ENCODE measurements around the gene GNPTAB. TPM values are rescaled to one million over a fixed set of nuclear protein-coding genes. Genes with fewer than 3 reads are reported as not detected.

The GNPTAB gene
- total RNA-seq, 2 donors from 2014 or later: 15.5 to 27.2 TPM

GRCh38 chr12:101779200-101779599 lies 51.6 kb downstream of the GNPTAB start:
- ATAC-seq (no peak), DNase-seq (no peak)
- no peaks in the 10 kb centered on the region for H3K4me1 ChIP-seq
- intact Hi-C loops (cut with DNase I): loop anchor here (5.0 kb wide), 1 partner anchor 58 kb away; no protein-coding TSS in a partner anchor
- no peak overlapping the region for H3K4me3 ChIP-seq
- TF ChIP-seq POLR2A (IDR thresholded peaks at IDR 0.05): no peak
- TF ChIP-seq, protein P1, sequence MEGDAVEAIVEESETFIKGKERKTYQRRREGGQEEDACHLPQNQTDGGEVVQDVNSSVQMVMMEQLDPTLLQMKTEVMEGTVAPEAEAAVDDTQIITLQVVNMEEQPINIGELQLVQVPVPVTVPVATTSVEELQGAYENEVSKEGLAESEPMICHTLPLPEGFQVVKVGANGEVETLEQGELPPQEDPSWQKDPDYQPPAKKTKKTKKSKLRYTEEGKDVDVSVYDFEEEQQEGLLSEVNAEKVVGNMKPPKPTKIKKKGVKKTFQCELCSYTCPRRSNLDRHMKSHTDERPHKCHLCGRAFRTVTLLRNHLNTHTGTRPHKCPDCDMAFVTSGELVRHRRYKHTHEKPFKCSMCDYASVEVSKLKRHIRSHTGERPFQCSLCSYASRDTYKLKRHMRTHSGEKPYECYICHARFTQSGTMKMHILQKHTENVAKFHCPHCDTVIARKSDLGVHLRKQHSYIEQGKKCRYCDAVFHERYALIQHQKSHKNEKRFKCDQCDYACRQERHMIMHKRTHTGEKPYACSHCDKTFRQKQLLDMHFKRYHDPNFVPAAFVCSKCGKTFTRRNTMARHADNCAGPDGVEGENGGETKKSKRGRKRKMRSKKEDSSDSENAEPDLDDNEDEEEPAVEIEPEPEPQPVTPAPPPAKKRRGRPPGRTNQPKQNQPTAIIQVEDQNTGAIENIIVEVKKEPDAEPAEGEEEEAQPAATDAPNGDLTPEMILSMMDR (IDR thresholded peaks at IDR 0.05): no peak
- WGBS, 2 donors: 64 to 69% methylated on average over 3 of the region's 3 CpGs
- no peak overlapping the region for H3K27ac ChIP-seq
- H3K27me3 ChIP-seq: no peaks in the 10 kb centered on the region
- no peaks in the 10 kb centered on the region for H3K9me3 ChIP-seq
- H3K36me3 ChIP-seq (replicated peaks in 1 of 2; ENCODE audit: insufficient read depth in 1 of 2, low read depth in 2 of 2): peaks cover 0 to 2% of the 10 kb centered on the region in 2 donors

DNA sequence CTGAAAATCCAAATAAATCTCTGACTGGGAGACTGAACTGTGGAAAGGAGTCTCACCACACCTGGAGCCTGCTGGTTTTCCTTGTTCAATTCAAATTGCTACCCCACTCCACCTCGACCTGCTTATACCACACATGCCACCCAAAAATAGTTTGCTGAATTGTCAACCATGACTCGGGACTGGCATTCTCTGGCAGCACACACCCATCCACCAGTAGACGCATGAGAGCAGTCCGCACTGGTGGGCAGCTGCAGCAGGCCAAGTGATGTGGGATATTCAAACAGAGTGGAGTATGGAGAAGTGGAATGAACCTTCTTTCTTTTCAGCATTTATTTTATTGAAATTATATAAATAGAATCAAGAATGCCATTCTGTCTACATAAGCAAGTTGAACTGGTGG lies 52.8 kb downstream of the GNPTAB start:
- DNase-seq (no peak), ATAC-seq (no peak)
- intact Hi-C loops (cut with DNase I): loop anchor here (5.0 kb wide), 1 partner anchor 59 kb away; no protein-coding TSS in a partner anchor
- WGBS, 2 donors: 63 to 70% methylated on average over 4 of the region's 4 CpGs
- TF ChIP-seq POLR2A (IDR thresholded peaks at IDR 0.05): no peak
- TF ChIP-seq, protein P1 (IDR thresholded peaks at IDR 0.05): no peak
- no peak overlapping the region for H3K4me3 ChIP-seq
- H3K36me3 ChIP-seq (replicated peaks in 1 of 2; ENCODE audit: insufficient read depth in 1 of 2, low read depth in 2 of 2): peaks cover 0 to 2% of the 10 kb centered on the region in 2 donors
- H3K9me3 ChIP-seq: no peaks in the 10 kb centered on the region
- H3K4me1 ChIP-seq: no peaks in the 10 kb centered on the region
- no peak overlapping the region for H3K27ac ChIP-seq
- no peaks in the 10 kb centered on the region for H3K27me3 ChIP-seq

DNA sequence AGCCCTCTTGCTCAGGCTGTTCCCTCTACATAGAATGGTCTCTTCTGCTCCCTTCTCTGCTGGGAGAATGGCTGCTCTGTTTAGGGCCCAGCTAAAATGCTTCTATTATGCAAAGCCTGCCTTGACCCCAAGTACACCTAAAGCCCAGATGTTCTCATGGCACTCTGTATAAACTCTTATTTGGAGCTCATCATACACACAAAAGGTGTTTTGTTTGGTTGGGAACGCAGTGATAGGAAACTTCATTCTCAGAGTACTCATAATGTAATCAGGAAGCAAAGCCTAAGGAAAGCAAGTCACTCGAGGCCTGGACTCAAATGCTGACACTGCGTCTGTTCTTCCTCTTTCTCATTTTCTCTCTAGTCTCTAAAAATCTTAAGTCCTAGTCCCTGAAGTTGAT lies 53.3 kb downstream of the GNPTAB start:
- Histone ChIP-seq H3K4me1 (no peaks in the 10 kb centered on the region), H3K9me3 (no peaks in the 10 kb centered on the region), H3K36me3 (replicated peaks in 1 of 2; ENCODE audit: insufficient read depth in 1 of 2, low read depth in 2 of 2) (peaks cover 0 to 2% of the 10 kb centered on the region in 2 donors), H3K27ac (no peak overlapping the region), H3K4me3 (no peak overlapping the region), H3K27me3 (no peaks in the 10 kb centered on the region)
- WGBS, 2 donors: 54 to 74% methylated on average over 3 of the region's 3 CpGs
- ATAC-seq (no peak), DNase-seq (no peak)
- no peak for TF ChIP-seq POLR2A (IDR thresholded peaks at IDR 0.05)
- intact Hi-C loops (cut with DNase I): loop anchor here (5.0 kb wide), 1 partner anchor 60 kb away; no protein-coding TSS in a partner anchor

- 50 to 66% methylated on average over 2 of the region's 2 CpGs for WGBS, 2 donors
- intact Hi-C loops (cut with DNase I): loop anchor here (5.0 kb wide), 1 partner anchor 61 kb away; no protein-coding TSS in a partner anchor
- no peaks in the 10 kb centered on the region for H3K9me3 ChIP-seq
Observed at GRCh38 chr12:101775816-101776215, 54.9 kb downstream of the GNPTAB start.

DNA sequence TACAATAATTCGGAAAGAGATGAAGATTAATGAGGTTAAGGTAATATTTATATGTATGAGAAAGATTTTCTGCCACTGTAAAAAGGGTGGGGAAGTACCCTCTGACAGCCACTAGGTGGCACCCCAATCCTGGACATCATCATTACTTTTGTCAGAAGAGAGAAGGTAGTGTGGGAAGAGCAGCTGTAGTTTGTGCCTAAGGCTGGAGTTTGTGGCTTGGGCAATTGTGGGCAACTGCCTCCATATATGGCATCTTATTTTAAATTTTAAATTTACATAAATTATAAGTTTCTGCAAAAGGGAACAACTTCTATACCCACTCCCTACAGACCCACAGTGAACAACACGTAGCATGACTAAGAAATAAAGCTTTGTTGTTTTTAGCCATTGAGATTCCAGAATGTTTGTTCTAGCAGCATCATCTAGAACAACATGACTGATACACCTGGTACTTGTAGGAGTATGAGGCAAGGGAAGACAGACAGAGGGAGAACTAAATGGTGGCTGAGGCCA lies 57.1 kb downstream of the GNPTAB start:
- Histone ChIP-seq H3K4me3 (no peak overlapping the region), H3K4me1 (no peaks in the 10 kb centered on the region), H3K27me3 (no peaks in the 10 kb centered on the region), H3K9me3 (no peaks in the 10 kb centered on the region), H3K36me3 (replicated peaks in 1 of 2; ENCODE audit: insufficient read depth in 1 of 2, low read depth in 2 of 2) (peaks cover 0 to 2% of the 10 kb centered on the region in 2 donors), H3K27ac (no peak overlapping the region)
- 46 to 48% methylated on average over 2 of the region's 2 CpGs for WGBS, 2 donors
- TF ChIP-seq, protein P1 (IDR thresholded peaks at IDR 0.05): peak; percentile 91 to 99 (median 94)
- no peak for TF ChIP-seq POLR2A (IDR thresholded peaks at IDR 0.05)
- DNase-seq: peak; percentile 63 to 73 (median 66)
- intact Hi-C loops (cut with DNase I): no loop called here
- peak; percentile 88 for ATAC-seq

More at GRCh38 chr12:101775816-101776215, 54.9 kb downstream of the GNPTAB start:
- DNase-seq (no peak), ATAC-seq (no peak)
- Histone ChIP-seq H3K4me3 (no peak overlapping the region), H3K36me3 (replicated peaks in 1 of 2; ENCODE audit: insufficient read depth in 1 of 2, low read depth in 2 of 2) (peaks cover 0 to 2% of the 10 kb centered on the region in 2 donors), H3K4me1 (no peaks in the 10 kb centered on the region), H3K27me3 (no peaks in the 10 kb centered on the region), H3K27ac (no peak overlapping the region)
- TF ChIP-seq, protein P1 (IDR thresholded peaks at IDR 0.05): no peak
- TF ChIP-seq POLR2A (IDR thresholded peaks at IDR 0.05): no peak
